Hepatocyte (in vitro differentiated cells): ENCODE data around the gene PIGK. TPM values are rescaled to one million over a fixed set of nuclear protein-coding genes. Genes with fewer than 3 reads are reported as not detected.

Source experiments
- DNase-seq: peaks from one replicate; pipeline ENCODE4 v3.0.0-alpha.2; 2016; ENCODE audit warnings: low spot score
- H2AFZ ChIP-seq: fragments of 200-600 bp; sonication (generic); 2 replicates; pipeline ENCODE4 v1.6.0; 2016; ENCODE audit warnings: antibody characterized with exemption, mild to moderate bottlenecking
- H3K27ac ChIP-seq: fragments of 200-600 bp; sonication (generic); 2 replicates; pipeline ENCODE4 v1.5.1; 2016; ENCODE audit warnings: mild to moderate bottlenecking
- H3K27me3 ChIP-seq: fragments of 200-600 bp; sonication (generic); 2 replicates; pipeline ENCODE4 v1.6.1; 2016
- H3K36me3 ChIP-seq: fragments of 200-600 bp; sonication (generic); replicated peaks from 2 replicates; pipeline ENCODE4 v1.5.1; 2016; ENCODE audit warnings: low read depth; ENCODE audit not compliant: insufficient read depth
- H3K4me1 ChIP-seq: fragments of 200-600 bp; sonication (generic); 2 replicates; pipeline ENCODE4 v1.5.1; 2016; ENCODE audit warnings: mild to moderate bottlenecking, moderate library complexity; ENCODE audit not compliant: insufficient read depth
- H3K4me2 ChIP-seq: fragments of 200-600 bp; sonication (generic); 2 replicates; pipeline ENCODE4 v1.6.0; 2016
- H3K4me3 ChIP-seq: fragments of 200-600 bp; sonication (generic); 2 replicates; pipeline ENCODE4 v1.5.1; 2016; ENCODE audit warnings: mild to moderate bottlenecking
- H3K79me2 ChIP-seq: fragments of 200-600 bp; sonication (generic); 2 replicates; pipeline ENCODE4 v1.6.0; 2017; ENCODE audit warnings: mild to moderate bottlenecking
- H3K9me2 ChIP-seq: fragments of 200-600 bp; sonication (generic); replicated peaks from 2 replicates; pipeline ENCODE4 v1.6.0; 2017; ENCODE audit warnings: mild to moderate bottlenecking; ENCODE audit not compliant: insufficient read depth
- H3K9me3 ChIP-seq: fragments of 200-600 bp; sonication (generic); 2 replicates; pipeline ENCODE4 v1.5.1; 2016; ENCODE audit warnings: low read depth, mild to moderate bottlenecking
- H4K20me1 ChIP-seq: fragments of 200-600 bp; sonication (generic); 2 replicates; pipeline ENCODE4 v1.6.0; 2016; ENCODE audit warnings: mild to moderate bottlenecking; ENCODE audit not compliant: insufficient read depth, poor library complexity, severe bottlenecking
- CTCF ChIP-seq: fragments of 200-600 bp; sonication (generic); IDR thresholded peaks from 2 replicates; pipeline ENCODE4 v1.5.1; 2016; ENCODE audit warnings: antibody characterized with exemption, mild to moderate bottlenecking; ENCODE audit not compliant: poor library complexity
- EZH2 ChIP-seq: fragments of 200-600 bp; sonication (generic); IDR thresholded peaks from 2 replicates; pipeline ENCODE4 v1.6.1; 2016; ENCODE audit warnings: antibody characterized with exemption, mild to moderate bottlenecking, borderline replicate concordance
- EZH2phosphoT487 ChIP-seq: fragments of 200-600 bp; sonication (generic); IDR thresholded peaks from one replicate; pipeline ENCODE4 v1.6.1; 2018; ENCODE audit warnings: antibody characterized with exemption, mild to moderate bottlenecking, low read depth, moderate library complexity; ENCODE audit not compliant: unreplicated experiment, severe bottlenecking
- WGBS: methylation state at CpG from one replicate; pipeline ENCODE4 v1.1.6; 2016; ENCODE audit warnings: low lambda C conversion rate; ENCODE audit errors: missing lambda C conversion rate; 5-methylcytosine and 5-hydroxymethylcytosine counted together
- polyA plus RNA-seq: library from polyadenylated mRNA; unstranded; fragments of >200 nt; fragmentation: Nextera tagmentation; extraction: Ambion mirVana; gene quantifications from 2 replicates; pipeline ENCODE4 v1.2.1, GENCODE V29; 2016
- total RNA-seq: library from RNA; depleted of rRNA; stranded (reverse); fragments of >200 nt; gene quantifications from 2 replicates; pipeline ENCODE4 v1.2.3, GENCODE V29; 2014

PIGK gene
- total and polyA plus RNA-seq, 2 experiments from 2014 or later: 19.4 to 37.1 TPM

- Histone ChIP-seq H3K4me3 (no peak overlapping the region), H3K9me2 (no peaks in the 10 kb centered on the region), H2AFZ (no peak overlapping the region), H3K36me3 (no peaks in the 10 kb centered on the region), H3K27me3 (no peaks in the 10 kb centered on the region), H3K79me2 (no peaks in the 10 kb centered on the region), H3K4me2 (no peak overlapping the region), H3K27ac (no peak overlapping the region), H3K4me1 (no peaks in the 10 kb centered on the region), H3K9me3 (no peaks in the 10 kb centered on the region), H4K20me1 (no peaks in the 10 kb centered on the region)
- 95% methylated on average over 20 of the region's 20 CpGs for WGBS
- no peak for DNase-seq
- no peak for TF ChIP-seq EZH2phosphoT487
- TF ChIP-seq CTCF: no peak
- no peak for TF ChIP-seq EZH2
Measured at GRCh38 chr1:77044133-77044849, 174.9 kb downstream of the PIGK start.

- Histone ChIP-seq H3K4me1 (no peaks in the 10 kb centered on the region), H3K79me2 (no peaks in the 10 kb centered on the region), H3K27ac (no peak overlapping the region), H3K9me3 (no peaks in the 10 kb centered on the region), H3K27me3 (no peaks in the 10 kb centered on the region), H3K4me2 (no peak overlapping the region), H3K4me3 (no peak overlapping the region), H3K36me3 (no peaks in the 10 kb centered on the region), H3K9me2 (no peaks in the 10 kb centered on the region), H4K20me1 (no peaks in the 10 kb centered on the region), H2AFZ (no peak overlapping the region)
- no peak for DNase-seq
- no peak for TF ChIP-seq EZH2
- TF ChIP-seq EZH2phosphoT487: no peak
- no peak for TF ChIP-seq CTCF
- 90% methylated on average over 3 of the region's 3 CpGs for WGBS
Measured at GRCh38 chr1:77040826-77041225, 178.4 kb downstream of the PIGK start.

GRCh38 chr1:77039739-77040138 is 179.5 kb downstream of the PIGK start:
- Histone ChIP-seq H3K79me2 (no peaks in the 10 kb centered on the region), H3K4me1 (no peaks in the 10 kb centered on the region), H3K9me3 (no peaks in the 10 kb centered on the region), H2AFZ (no peak overlapping the region), H3K27me3 (no peaks in the 10 kb centered on the region), H3K4me2 (no peak overlapping the region), H4K20me1 (no peaks in the 10 kb centered on the region), H3K4me3 (no peak overlapping the region), H3K36me3 (no peaks in the 10 kb centered on the region), H3K27ac (peak overlapping the region; percentile 21), H3K9me2 (no peaks in the 10 kb centered on the region)
- TF ChIP-seq CTCF: no peak
- no peak for TF ChIP-seq EZH2
- TF ChIP-seq EZH2phosphoT487: no peak
- DNase-seq: peak; percentile 73
- 80% methylated on average over 8 of the region's 8 CpGs for WGBS
